ENCODE measurements around the gene PDE4D.

GRCh38 chr5:59249160-59249559, 644.4 kb downstream of the PDE4D start:
- no peak for TF ChIP-seq POLR2AphosphoS5 (IDR thresholded peaks at IDR 0.05; ENCODE audit: low read depth, low read length)
- TF ChIP-seq POLR2A (IDR thresholded peaks at IDR 0.05; ENCODE audit: low read depth, low read length), result no peak
- TF ChIP-seq TAF1 (IDR thresholded peaks at IDR 0.05; ENCODE audit: low read depth, low read length), result no peak
- TF ChIP-seq POU2F2 (IDR thresholded peaks at IDR 0.05; ENCODE audit: low read depth, low read length), result no peak
- no peak for TF ChIP-seq SPI1 (IDR thresholded peaks at IDR 0.05; ENCODE audit: low read depth, low read length)
